NCI-H1048 (cell line): Measurements from ENCODE around the gene DLK1.

ENCODE experiments used
- DNase-seq: peaks from one replicate; lab custom pipeline; 2025; lab: John Stamatoyannopoulos, UW

The DLK1 gene

GRCh38 chr14:100777366-100777817 is 50.7 kb downstream of the DLK1 start:
- DNase-seq: no peak

GRCh38 chr14:100777818-100778525 is 51.3 kb downstream of the DLK1 start:
- no peak for DNase-seq

- DNase-seq: no peak
Measured at GRCh38 chr14:100778526-100778882, 51.8 kb downstream of the DLK1 start.

GRCh38 chr14:100778951-100779690 is 52.4 kb downstream of the DLK1 start:
- DNase-seq: no peak

GRCh38 chr14:100779691-100780080 is 53.0 kb downstream of the DLK1 start:
- DNase-seq: no peak

- no peak for DNase-seq
Measured at GRCh38 chr14:100780246-100780645, 53.6 kb downstream of the DLK1 start.

- DNase-seq: no peak
Measured at GRCh38 chr14:100780646-100781355, 54.1 kb downstream of the DLK1 start.

GRCh38 chr14:100781952-100782351 is 55.3 kb downstream of the DLK1 start:
- DNase-seq: no peak

- no peak for DNase-seq
Measured at GRCh38 chr14:100782516-100783320, 56.0 kb downstream of the DLK1 start.

- no peak for DNase-seq
Measured at GRCh38 chr14:100783630-100784370, 57.1 kb downstream of the DLK1 start.

GRCh38 chr14:100784523-100785337 is 58.0 kb downstream of the DLK1 start:
- no peak for DNase-seq

- DNase-seq: no peak
Measured at GRCh38 chr14:100785338-100785615, 58.6 kb downstream of the DLK1 start.

GRCh38 chr14:100785626-100786025 is 58.9 kb downstream of the DLK1 start:
- DNase-seq: no peak

- DNase-seq: no peak
Measured at GRCh38 chr14:100786131-100786530, 59.4 kb downstream of the DLK1 start.

- DNase-seq: no peak
Measured at GRCh38 chr14:100786576-100787219, 60.0 kb downstream of the DLK1 start.

- DNase-seq: no peak
Measured at GRCh38 chr14:100787659-100788058, 61.0 kb downstream of the DLK1 start.
